Activated CD8-positive, alpha-beta memory T cell treated with anti-CD3 and anti-CD28 coated beads, Interleukin-2, amount 50 U/mL, for 24 hours (primary cell): ENCODE measurements around the gene ANGEL2.
"Not testable (repeated sequence)": the region's sequence is repeated elsewhere in the genome, so short reads cannot be mapped to it uniquely, and the experiment has no call there.

Source experiments
- DNase-seq: peaks from one replicate; pipeline ENCODE4 v3.0.0-alpha.2; 2020; ENCODE audit errors: extremely low read depth

ANGEL2 gene

DNA sequence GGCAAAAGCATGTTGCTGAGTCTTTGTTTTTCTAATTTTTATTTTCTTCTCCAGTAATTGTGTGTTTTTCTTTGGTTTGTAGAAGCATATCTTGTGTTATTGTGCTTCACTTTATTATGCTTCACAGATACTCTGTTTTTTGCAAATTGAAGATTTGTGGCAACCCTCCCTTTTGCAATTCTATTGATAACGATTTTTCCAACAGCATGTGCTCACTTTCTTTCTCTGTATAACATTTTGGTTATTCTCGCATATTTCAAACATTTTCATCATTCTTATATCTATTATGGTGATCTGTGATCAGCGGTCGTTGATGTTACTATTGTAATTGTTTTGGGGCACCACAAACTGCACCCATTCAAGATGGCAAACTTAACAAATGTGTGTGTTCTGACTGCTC, 3.8 kb upstream of the ANGEL2 start:
- no peak for DNase-seq

DNA sequence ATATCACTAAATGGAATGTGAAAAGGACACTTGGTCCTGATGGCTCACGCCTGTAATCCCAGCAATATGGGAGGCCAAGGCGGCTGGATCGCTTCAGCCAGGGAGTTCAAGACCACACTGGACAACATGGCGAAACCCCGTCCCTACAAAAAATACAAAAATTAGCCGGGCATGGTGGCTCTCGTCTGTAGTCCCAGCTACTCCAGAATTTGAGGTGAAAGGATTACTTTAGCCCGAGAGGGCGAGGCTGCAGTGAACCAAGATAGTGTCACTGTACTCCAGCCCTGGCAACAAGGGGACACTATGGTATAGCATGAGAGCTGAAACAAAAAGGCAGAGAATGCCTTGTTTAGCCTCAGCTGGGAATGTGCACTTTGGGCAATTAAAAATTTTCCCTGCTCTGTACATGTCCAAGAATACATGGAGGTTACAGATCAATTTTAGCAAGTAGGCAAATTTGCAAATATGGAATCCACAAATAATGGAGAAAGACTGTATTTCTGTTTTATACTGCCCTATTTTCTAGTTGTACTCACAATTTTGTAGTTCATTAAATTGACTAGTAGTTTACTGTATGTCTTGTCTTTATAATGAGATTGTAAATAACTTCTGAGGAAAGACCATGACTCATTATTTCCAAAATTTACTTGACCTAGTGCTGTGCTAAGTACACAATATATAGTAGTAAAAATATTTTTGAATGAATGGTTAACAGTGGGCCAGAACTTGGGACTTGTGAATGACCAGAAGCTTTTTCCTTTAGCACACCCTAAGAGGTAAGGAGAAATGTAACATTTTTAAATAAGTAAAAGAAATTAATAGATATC, 2.0 kb upstream of the ANGEL2 start:
- no peak for DNase-seq

DNA sequence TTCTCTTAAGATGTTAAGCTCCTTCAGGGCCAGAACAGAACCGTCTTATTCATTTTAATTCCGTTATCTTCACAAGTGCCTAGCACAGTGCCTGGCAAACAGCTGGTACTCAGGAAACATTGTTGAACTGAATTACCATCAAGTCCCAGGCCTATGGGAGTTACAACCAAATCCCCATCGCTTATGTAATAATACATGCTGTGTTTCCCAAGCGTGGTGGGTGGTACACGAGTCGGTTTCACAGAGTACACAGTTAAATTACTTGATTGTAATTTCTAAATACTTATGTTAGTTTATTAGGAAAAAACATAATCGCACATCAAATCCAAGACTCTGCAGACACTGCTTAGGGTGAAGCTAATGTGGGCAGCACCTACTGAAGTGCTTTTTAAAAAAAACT, 1.0 kb downstream of the ANGEL2 start:
- no peak for DNase-seq

DNA sequence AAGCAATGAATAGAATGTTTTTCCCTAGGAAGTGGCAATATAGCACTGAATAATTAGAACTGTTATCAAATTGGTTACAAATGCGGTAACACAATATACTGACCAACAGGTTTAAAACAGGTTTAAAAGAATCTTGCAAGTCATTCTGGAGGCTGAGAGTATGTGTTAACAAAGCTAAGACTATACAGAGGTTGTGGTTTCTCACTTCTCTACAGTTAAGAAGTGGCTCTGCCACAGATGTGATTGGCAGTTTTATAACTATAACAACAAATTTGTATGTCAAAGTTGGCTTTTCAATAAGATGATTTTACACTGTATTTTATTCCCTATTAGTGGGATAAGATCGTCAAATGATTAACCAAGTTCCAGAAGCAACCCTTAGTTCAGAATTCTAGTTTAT, 7.1 kb downstream of the ANGEL2 start:
- DNase-seq = no peak

DNA sequence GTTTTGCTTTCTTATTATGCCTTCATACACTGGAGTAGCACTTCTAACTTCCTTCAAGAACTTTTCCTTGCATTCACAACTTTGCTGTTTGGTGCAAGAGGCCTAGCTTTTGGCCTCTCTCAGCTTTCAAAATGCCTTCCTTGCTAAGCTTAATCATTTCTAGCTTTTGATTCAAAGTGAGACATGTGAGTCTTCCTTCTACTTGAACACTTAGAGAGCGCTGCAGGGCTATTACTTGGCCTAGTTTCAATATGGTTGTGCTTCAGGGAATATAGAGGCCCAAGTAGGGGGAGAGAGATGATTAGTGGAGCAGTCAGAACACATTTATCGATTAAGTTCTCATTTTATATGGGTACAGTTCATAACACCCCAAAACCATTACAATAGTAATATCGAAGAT, 12.4 kb downstream of the ANGEL2 start:
- no peak for DNase-seq

DNA sequence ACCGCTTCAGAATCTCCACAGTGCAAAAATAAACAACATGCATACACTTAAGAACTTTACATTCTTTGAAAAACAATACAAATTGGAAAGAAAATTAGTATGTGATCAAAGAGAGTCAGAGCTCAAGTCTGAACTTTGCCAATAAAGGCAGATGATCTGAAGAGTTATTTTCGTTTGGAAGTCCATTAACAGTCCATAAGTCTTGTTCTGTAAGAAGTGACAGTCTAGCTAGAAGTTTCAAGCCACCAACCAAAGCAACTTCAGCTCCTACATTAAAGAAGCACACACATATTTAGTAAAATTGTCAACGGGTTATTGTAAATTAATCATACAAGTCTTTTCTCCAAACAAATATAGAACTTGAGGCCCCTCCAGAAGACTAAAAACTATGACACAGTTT, 20.7 kb downstream of the ANGEL2 start:
- no peak for DNase-seq

DNA sequence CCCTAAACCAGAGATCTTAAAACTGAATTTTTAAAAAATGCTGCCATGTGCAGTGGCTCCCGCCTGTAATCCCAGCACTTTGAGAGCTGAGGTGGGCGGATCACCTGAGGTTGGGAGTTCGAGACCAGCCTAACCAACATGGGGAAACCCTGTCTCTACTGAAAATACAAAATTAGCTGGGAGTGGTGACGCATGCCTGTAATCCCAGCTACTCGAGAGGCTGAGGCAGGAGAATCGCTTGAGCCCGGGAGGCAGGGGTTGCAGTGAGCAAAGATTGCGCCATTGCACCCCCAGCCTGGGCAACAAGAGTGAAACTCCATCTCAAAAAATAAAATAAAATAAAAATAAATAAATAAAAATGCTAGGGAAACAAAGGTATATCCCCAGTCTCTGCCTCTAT, 21.7 kb downstream of the ANGEL2 start:
- not testable (repeated sequence) for DNase-seq

DNA sequence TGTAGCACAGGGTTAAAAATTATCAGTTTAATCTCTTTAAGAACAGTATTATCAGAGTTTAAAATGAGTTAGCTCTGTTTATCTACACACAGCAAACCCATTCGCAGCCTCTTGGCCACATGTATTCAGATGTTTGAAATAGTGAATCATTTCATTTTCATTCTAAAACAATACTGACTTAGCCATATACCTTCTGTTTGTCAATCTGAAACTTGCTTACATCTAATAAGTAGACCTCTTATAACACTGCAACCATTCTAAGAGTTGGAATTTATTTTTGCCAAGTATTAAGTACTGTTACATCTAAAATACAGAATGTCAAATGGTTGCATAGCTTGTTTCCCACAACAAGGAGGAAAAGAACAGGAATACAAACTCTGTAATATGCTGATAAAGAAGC, 25.4 kb downstream of the ANGEL2 start:
- no peak for DNase-seq

DNA sequence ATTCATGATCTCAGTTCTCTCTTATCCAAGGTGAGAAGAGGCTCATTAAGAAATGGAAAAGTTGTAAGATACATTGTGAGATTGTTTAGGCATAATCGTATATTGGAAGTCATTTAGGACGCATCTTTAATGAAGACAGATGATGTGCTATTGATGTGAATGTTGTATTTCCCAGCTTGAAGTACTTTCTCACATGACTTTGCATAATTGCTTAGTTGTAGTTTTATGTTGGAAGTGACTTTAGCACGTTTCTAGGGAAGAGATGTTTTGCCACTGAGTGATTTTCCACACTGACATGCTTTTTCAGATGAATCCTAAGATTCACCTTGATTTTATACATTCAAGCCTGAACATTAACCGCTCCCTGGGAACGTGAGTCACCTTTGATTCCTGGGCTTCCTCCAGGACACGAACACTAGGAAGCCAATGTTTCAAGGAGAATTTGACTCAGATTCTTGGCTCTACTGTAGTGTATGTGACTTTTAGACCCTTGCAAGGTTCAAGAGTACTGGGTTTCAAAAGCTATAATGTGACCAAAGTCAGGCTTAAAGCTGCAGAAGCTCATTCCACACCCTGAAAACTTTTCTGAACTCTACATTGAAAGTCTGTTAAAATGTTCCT, 27.9 kb downstream of the ANGEL2 start:
- no peak for DNase-seq

DNA sequence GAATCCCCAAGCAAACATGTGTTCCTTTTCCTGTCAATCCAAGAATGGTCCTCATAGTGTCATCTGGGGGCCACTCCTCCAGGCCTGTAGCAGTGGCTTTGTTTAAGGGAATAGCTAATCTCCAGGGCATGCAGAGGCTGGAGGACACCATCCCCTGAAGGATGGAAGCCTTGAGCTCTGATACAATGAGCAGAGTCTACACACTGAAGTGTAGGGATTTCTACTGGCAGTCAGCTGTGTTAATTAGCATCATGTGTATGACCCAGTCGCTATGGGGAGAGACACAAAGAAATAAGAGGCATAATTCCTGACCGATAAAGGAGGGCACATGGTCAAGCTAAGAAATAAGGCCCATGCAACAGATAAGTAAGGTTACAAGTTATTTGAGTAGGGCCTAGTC, 29.1 kb downstream of the ANGEL2 start:
- DNase-seq = no peak

DNA sequence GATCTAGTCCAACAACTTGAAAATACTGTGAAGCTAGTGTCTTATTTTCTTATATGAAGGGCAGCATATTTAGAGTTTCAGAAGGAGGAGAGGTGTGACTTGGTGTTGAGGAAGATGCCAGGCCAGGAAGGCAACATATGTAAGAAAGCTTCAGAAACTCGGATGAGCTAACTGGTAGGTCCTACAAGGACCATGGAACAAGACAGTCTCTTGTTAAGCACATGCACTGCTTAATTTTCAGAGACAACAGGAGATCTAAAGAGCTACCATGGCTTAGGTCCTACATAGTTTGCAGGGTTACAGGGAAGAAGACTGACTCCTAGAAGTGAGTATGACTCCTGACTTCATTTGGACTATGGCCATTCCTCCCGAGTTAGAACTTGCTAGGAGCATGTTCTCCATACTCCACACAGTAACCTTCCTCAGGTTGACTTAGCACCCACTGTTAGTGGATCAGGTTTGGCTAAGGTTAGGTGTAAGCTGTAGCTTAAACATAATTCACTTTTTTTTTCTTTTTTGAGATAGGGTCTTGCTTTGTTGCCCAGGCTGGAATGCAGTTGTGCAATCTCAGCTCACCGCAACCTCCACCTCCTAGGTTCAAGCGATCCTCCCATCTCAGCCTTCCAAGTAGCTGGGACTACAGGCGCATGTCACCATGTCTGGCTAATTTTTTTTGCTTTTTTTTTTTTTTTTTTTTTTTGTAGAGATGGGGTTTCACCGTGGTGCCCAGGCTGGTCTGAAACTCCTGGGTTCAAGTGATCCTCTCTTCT, 31.0 kb downstream of the ANGEL2 start:
- no peak for DNase-seq

DNA sequence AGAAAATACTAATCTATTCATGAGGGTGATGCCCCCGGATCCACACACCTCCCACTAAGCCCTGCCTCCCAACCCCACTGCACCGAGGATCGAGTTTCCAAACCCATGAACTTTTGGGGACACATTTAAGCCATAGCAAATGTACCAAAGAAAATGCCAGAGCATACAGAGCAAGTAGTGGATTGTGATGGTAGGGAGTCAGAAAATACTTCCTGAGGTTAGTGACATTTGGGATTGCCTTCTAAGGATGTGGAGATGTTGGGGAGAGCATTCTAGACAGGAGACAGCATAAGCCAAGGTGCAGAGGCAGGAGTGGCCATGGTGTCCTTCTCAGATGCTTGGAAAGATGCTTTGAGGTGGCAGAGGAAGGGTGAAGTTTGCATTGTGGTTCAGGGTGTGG, 32.2 kb downstream of the ANGEL2 start:
- no peak for DNase-seq

DNA sequence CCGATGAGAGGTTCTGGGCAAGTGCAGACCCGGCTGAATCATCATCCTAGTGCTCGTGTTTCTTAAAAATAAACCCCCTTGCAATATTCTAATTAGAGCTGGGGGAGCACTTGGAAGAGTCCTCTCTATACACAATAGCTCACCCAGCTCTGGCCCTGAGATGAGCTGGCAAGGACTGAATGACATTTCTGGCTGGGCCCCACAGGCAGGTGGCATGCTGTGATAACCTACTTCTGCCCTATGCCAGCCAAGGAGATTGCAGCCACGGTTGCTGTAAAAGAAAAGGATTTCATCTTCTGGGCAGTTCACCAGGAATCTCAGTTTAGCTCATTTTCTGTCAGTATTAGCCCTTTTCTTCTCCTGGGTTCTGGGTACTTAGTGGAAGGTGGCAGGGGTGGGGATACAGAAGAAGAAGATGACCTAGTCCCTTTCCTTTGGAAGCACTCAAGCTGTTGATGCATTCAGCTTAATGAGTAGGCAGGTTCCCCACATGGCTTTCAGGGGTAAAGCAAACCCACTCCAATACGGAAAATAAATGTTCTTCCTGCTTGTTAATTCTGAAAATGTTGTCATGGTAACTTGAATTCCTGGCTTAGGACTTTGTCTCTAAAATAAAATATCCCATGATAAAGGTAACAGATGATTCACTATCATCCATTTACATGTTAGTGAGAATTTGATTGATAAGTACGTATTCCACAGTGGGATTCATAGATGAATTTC, 33.1 kb downstream of the ANGEL2 start:
- DNase-seq = no peak

DNA sequence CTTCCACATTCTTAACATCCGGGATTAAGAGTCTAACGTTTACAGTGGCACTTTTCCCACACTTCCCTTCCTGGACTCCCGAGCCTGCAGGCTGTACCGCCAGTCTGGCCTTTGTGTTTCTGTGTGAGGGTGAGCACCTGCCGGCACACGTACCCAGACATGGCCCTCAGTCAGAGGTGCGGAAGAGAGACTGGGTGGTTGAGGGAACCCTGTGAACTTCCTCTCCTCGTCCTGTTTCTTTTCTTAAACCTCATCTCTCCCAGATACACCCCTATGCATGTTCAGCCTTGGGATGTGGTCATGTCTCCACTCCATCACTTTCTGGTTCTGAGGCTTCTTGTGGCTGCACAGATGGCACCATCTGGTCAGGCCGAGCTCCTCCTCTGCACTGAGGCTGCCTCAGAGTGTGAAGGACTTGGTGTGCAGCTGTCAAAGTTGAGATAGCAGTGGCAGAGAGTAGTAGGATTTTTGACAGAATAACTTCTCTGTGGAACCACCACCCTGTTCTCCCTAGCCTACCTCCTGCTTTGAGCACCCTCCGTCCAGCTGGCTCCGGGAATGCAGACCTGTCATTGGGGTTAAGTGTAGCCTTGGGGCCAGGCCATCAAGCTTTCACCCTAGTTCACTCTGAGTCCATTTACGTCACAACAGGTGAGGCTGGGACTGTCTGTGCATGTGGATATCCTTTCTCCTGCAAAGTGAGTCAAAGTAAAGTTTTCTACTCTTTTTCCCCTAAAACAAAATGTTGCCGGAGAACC, 33.9 kb downstream of the ANGEL2 start:
- no peak for DNase-seq

DNA sequence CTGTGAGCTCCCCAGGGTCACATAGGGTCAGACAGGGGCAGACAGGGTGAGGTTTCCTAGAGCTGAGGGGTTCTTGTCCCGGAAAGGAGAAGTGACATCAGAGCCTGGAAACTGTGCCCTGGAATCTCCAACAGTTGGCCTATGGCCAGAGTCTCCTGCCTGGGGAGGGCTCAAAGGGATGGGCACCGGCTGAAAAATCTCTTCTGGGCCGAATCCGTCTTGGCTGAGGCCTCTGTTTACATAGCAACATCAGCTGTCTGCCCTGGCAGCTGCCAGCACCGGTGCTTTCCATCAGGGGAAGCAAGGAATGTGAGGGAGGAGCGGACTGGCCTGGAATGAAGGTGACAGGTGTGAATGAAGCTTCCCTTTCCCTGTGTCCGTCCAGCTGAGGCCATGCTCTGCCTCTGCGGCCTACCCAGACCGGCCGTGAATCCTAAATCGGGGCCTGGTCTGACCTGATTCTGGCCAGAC, 34.6 kb downstream of the ANGEL2 start:
- DNase-seq = no peak

DNA sequence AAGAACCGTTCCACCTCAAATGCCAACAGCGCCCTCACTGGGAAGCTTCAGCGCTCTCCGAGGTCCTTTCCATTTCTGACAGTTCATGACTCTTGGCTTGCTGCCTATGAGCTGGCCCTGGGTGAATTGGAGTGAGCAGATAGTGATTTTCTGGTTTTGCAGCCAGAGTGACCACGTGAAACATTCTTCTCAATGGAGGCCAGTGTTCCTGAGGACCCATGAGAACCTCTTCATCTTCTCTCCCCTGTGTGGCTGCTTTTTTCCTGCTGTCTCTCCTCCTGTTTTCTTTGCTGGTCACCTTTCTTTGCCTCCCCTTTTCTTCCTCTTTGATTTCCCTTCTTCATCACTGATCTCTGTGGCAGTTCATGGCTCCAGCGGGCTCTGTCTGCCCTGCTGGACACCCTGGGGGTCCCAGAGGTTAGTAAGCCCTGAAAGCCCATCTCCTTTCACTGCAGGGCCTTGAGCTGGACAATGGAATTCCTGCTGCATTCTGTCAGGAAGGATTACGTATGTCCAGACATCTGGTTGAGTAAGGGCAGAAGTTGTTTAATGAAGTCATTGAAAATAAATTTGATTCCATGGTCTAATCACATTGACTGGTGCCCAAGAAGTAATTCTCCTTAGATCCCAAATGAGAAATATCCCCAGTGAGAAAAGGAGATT, 35.4 kb downstream of the ANGEL2 start:
- DNase-seq = no peak

DNA sequence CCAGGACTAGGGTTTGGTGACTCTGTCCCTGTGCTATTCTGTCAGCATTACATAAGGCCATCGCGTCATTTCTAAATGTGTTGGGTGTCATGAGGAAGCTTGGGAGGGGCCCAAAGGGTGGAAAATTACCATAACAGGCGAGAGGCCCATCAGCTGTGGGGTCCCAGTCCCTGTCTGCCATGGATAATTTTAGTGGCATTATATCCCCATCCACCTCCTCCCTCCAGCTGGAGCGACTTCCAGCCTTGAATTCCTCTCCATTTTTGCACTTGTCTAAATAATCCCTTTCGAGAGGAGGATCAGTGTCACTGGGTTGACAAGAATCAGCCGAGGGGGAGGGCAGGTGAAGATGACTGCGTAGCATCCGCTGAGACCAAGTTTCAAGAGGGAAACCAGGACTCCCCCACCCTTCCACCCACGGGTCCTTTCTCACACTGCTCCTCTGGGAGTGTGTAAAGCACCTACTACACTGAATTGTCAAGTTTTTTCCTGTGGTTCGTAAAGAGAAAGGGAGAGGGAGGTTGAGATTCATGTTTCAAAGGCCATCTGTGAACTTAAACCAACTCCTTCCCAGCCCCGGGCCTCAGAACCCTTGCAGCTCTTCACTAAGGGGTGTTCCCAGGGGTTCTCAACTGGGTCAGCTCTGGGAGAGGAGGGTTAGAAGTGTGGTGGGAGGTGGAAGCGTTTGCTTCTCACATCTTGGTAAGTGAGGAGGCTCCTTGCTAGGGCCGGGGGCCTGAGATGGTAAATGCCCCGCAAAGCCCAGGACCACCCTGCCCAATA, 36.1 kb downstream of the ANGEL2 start:
- no peak for DNase-seq

DNA sequence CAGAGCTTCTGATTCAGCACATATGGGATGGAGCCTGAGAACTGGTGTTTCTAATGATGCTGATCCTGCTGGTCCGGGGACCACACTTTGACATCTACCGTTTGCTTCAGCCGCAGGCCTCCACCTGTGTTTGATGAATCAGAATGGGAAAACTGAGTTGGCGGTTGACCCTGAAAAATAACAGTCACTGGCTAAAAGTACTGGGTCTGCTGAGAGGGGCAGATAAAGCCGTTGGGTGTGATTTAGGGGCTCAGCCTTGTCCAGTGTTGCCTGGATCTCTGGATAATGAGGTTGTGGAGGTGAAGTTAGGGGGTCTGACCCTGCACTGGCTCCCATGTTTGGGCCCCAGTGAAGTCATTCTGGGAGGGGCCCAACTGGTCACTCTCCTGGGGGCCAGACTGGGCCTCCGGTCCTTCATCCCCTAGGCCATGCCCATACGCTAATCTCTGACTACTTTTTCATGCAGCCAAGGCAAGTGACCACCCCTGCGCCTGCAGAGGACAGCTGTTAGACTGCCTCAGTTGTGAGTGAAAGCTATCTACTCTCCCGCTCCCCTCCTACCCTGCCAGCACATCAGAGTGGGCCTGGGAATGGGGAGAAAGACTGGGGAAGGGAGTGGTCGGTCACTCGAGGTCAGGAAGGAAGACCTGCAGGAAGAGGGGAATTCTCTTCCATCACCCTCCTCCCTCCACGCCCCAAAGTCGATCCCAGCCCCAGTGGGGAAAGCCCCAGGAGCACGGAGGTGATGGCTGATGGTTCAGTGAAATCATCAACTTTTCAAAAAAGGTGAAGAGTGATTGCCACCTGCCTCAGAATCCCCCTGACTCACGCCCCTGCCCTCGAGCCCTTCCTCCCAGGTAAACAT, 37.7 kb downstream of the ANGEL2 start:
- DNase-seq = no peak

DNA sequence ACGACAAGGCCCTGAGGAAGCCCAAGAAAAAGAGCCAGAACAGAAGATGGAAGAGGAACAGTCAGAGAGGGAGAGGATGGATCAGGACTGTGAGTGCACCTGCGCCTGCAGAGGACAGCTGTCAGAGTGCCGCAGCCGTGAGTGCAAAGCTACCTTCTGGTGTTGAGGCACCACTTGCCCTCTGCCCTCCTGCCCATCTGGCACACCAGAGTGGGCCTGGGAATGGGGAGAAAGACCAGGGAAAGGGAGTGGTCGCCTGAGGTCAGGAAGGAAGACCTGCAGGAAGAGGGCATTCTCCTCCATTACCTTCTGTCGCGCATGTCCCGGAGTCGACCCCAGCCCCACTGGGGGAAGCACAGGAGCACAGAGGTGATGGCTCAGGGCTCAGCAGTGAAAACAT, 39.1 kb downstream of the ANGEL2 start:
- no peak for DNase-seq
